Brain microvascular endothelial cell (primary cell): ENCODE data around the gene FAM171A1.
A peak's percentile ranks its signal among the peaks of the same experiment; 100 is the strongest.

Experiments used
- DNase-seq: peaks from one replicate; pipeline ENCODE4 v3.0.0-alpha.2; 2020
- H3K27ac ChIP-seq: fragments of 250-450 bp; sonication (Bioruptor Pico); 2 replicates; pipeline ENCODE4 v1.5.1; 2020; ENCODE audit warnings: mild to moderate bottlenecking, moderate library complexity
- H3K27me3 ChIP-seq: fragments of 250-450 bp; sonication (Bioruptor Pico); replicated peaks from 2 replicates; pipeline ENCODE4 v1.5.1; 2020; ENCODE audit warnings: mild to moderate bottlenecking
- H3K36me3 ChIP-seq: fragments of 250-450 bp; sonication (Bioruptor Pico); replicated peaks from 2 replicates; pipeline ENCODE4 v1.5.1; 2020; ENCODE audit warnings: mild to moderate bottlenecking
- H3K4me3 ChIP-seq: 2 replicates; pipeline ENCODE4 v1.5.1; 2011; ENCODE audit warnings: low read depth, mild to moderate bottlenecking, control low read depth, low read length, moderate library complexity
- in situ Hi-C: cut with HindIII; loops from 2 replicates; pipeline ENCODE4 v1.10.0; 2017; ENCODE audit warnings: low sequenced_read_pairs, low pct_ligation_motif_present
- TF ChIP-seq, protein P1 (sequence below): IDR thresholded peaks from 2 replicates; pipeline ENCODE4 v1.5.1; 2011; ENCODE audit warnings: low read depth, mild to moderate bottlenecking, moderate library complexity, low read length, control low read depth, inconsistent platforms; ENCODE audit errors: missing control alignments

FAM171A1 gene

GRCh38 chr10:15345450-15345849 lies 25.6 kb downstream of the FAM171A1 start:
- TF ChIP-seq, protein P1, sequence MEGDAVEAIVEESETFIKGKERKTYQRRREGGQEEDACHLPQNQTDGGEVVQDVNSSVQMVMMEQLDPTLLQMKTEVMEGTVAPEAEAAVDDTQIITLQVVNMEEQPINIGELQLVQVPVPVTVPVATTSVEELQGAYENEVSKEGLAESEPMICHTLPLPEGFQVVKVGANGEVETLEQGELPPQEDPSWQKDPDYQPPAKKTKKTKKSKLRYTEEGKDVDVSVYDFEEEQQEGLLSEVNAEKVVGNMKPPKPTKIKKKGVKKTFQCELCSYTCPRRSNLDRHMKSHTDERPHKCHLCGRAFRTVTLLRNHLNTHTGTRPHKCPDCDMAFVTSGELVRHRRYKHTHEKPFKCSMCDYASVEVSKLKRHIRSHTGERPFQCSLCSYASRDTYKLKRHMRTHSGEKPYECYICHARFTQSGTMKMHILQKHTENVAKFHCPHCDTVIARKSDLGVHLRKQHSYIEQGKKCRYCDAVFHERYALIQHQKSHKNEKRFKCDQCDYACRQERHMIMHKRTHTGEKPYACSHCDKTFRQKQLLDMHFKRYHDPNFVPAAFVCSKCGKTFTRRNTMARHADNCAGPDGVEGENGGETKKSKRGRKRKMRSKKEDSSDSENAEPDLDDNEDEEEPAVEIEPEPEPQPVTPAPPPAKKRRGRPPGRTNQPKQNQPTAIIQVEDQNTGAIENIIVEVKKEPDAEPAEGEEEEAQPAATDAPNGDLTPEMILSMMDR: no peak
- no peaks in the 10 kb centered on the region for H3K36me3 ChIP-seq
- no peak overlapping the region for H3K27ac ChIP-seq
- no peak overlapping the region for H3K4me3 ChIP-seq
- in situ Hi-C loops: no loop called here
- no peak for DNase-seq
- H3K27me3 ChIP-seq: no peaks in the 10 kb centered on the region

DNA sequence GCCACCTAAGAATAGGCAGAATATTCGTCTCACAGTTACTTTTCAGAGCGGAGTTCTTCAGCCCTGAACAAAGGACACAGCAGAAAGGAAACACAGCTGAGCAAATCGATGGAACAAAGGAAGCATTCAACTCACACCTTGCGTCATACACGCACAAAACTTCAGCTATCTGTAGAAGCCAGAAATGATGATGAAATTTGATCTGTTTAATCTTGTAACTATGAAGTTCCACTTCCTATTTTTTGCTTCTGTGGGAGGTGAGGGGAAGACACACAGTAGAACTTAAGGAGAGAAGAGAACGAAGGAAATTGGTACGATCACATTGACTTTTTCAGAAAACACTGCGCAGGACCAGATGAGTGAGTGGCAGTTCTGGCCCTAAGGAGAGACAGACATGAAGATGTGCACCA lies 26.2 kb downstream of the FAM171A1 start:
- Histone ChIP-seq H3K27me3 (no peaks in the 10 kb centered on the region), H3K4me3 (peak overlapping the region; percentile 6), H3K27ac (no peak overlapping the region), H3K36me3 (no peaks in the 10 kb centered on the region)
- TF ChIP-seq, protein P1: no peak
- DNase-seq: peak; percentile 62
- in situ Hi-C loops: no loop called here

- in situ Hi-C loops: no loop called here
- H3K27me3 ChIP-seq: no peaks in the 10 kb centered on the region
- no peaks in the 10 kb centered on the region for H3K36me3 ChIP-seq
- TF ChIP-seq, protein P1: no peak
- no peak overlapping the region for H3K27ac ChIP-seq
- DNase-seq: no peak
- peak overlapping the region; percentile 6 for H3K4me3 ChIP-seq
Measured at GRCh38 chr10:15344256-15344875, 26.7 kb downstream of the FAM171A1 start.

DNA sequence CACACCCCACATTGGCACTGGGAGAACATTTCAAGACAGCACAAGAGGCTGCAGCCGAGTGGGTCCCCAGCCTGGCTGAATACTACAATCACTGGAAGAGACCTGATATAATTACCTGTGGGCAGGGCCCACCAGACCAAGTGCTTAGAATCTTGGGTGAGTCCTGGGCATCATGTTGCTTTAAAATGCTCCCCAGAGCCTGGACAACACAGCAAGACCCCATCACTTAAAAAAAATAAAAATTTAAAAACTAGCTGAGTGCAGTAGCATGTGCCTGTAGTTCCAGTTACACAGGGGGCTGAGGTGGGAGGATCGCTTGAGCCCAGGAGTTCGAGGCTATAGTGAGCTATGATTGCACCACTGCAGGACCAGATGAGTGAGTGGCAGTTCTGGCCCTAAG lies 28.1 kb downstream of the FAM171A1 start:
- TF ChIP-seq, protein P1: no peak
- in situ Hi-C loops: no loop called here
- Histone ChIP-seq H3K27ac (no peak overlapping the region), H3K27me3 (no peaks in the 10 kb centered on the region), H3K4me3 (no peak overlapping the region), H3K36me3 (no peaks in the 10 kb centered on the region)
- DNase-seq: no peak

DNA sequence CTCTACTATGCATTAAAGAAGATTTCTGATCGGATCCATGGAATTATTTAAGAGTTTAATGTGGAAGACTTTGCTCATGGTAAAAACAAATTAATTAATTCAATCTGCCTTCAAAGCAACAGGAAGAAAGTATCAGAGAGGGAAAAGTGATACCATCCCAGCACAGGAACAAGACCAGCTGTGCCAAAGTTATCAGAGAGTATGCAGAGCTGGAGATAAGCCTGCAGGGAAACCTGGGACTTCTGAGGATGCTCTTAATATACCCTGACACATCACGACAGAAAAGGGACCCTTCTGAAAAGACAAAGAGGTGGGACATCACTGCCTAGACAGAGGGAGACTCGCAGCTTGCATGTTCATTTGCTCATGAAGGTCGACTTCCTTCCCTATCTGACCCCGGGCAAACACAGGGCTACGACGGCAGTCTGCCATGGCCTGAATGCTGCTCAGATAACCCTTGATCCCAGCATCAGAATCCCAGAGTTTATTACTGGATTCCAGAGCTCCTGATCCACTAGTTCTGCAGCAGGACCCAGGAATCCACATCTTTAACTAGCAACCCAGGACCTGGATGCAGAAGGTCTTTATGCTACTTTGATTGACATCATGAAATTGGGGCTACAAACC lies 29.5 kb downstream of the FAM171A1 start:
- in situ Hi-C loops: no loop called here
- H3K4me3 ChIP-seq: no peak overlapping the region
- no peak for DNase-seq
- TF ChIP-seq, protein P1: no peak
- no peaks in the 10 kb centered on the region for H3K36me3 ChIP-seq
- H3K27me3 ChIP-seq: no peaks in the 10 kb centered on the region
- H3K27ac ChIP-seq: no peak overlapping the region
